SH-SY5Y (cell line): ENCODE data around the gene METTL18.

Experiments
- GATA2 ChIP-seq: IDR thresholded peaks from 2 replicates; pipeline ENCODE4 v1.6.1; 2011; ENCODE audit warnings: mild to moderate bottlenecking, low read depth, low read length
- GATA3 ChIP-seq: IDR thresholded peaks from 2 replicates; pipeline ENCODE4 v1.6.1; 2011; ENCODE audit warnings: low read depth, mild to moderate bottlenecking, low read length, moderate library complexity

GRCh38 chr1:169759038-169759437, 35.7 kb downstream of the METTL18 start:
- TF ChIP-seq GATA2 (no peak), GATA3 (no peak)
